SIG-M5 treated with dmso at 0.1 percent for 504 hours (cell line): Measurements from ENCODE around the gene ETS1.
A peak's percentile ranks its signal among the peaks of the same experiment; 100 is the strongest.

Experiments
- DNase-seq: peaks from one replicate; lab custom pipeline; 2025; ENCODE audit not compliant: unreplicated experiment; lab: John Stamatoyannopoulos, UW

ETS1 gene

GRCh38 chr11:128488471-128488870 lies 98.9 kb downstream of the ETS1 start:
- DNase-seq, result peak; percentile 86

- no peak for DNase-seq
Observed at GRCh38 chr11:128487978-128488377, 99.4 kb downstream of the ETS1 start.

GRCh38 chr11:128484172-128484571 lies 103.2 kb downstream of the ETS1 start:
- no peak for DNase-seq

GRCh38 chr11:128483211-128483788 lies 104.1 kb downstream of the ETS1 start:
- DNase-seq, result peak; percentile 88

DNA sequence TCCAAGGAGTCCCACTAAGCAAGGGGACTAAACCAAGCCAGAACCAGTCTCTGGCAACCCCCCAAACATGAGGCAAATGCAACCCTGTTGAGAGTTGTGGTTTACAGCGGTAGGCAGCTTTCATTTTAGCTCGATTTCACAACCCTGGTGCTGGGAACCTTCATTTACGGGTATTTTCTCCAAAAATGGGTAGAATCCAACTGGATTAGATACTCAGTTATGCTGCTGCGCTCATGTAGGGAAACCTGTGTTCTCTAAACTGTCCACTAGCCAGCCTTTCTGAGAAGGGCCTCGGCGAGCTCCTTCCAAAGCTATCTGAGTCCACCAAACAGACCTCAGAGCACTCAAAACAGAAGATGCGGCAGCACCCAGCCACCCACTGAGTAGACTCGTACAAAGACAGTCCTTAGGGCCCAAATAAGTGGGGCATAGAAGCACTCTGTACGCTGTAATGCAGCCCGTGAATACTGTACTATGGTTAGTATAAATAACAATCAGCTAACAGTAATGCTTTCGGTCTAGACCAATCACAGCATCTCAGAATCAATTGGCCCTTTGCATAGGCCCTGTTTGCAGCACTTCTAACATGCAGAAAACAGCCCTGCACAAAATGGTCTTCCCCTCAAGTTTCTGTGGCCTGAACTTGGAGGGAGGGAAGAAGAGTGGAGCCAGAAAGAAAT lies 104.7 kb downstream of the ETS1 start:
- DNase-seq, result peak; percentile 81

- DNase-seq, result no peak
Observed at GRCh38 chr11:128482092-128482491, 105.3 kb downstream of the ETS1 start.

- DNase-seq, result peak; percentile 29
Observed at GRCh38 chr11:128481135-128481534, 106.2 kb downstream of the ETS1 start.

DNA sequence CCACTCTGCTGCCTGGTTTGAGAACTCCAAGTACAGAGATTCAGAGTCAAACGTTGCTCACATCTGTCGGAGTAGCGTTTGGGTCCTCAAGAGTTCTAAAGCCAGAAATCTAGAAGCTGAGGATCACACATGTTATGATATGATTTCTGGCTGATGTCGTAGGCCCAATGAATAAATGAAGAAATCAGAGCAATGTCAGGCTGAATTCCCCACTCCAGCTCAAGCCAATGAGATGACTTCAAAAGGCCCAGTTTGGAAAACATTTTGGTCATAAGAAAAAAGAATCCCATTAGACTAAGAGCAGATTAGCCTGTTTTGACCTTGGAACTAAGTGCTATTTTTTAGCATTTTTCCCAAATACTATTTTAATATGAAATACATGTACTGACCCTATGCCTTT lies 106.7 kb downstream of the ETS1 start:
- DNase-seq, result no peak

DNA sequence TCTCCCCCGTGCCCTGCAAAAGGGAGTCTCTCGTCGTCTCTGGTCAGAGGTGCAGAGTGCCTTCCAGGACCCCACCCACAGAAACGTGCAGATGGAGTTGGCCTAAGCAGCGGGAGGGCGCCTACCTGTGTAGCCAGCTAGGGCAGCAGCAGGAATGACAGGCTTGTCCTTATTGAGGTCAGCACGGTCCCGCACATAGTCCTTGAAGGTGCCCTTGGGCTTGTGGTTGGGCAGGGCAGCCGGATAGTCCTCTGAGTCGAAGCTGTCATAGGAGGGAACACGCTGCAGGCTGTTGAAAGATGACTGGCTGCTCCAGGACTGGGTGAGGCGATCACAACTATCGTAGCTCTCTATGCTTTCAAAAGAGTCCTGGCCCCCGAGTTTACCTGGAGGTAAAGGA lies 107.3 kb downstream of the ETS1 start:
- DNase-seq, result no peak

- DNase-seq, result no peak
Observed at GRCh38 chr11:128479144-128479543, 108.2 kb downstream of the ETS1 start.

GRCh38 chr11:128478305-128478704 lies 109.1 kb downstream of the ETS1 start:
- no peak for DNase-seq

GRCh38 chr11:128477811-128478210 lies 109.5 kb downstream of the ETS1 start:
- no peak for DNase-seq

DNA sequence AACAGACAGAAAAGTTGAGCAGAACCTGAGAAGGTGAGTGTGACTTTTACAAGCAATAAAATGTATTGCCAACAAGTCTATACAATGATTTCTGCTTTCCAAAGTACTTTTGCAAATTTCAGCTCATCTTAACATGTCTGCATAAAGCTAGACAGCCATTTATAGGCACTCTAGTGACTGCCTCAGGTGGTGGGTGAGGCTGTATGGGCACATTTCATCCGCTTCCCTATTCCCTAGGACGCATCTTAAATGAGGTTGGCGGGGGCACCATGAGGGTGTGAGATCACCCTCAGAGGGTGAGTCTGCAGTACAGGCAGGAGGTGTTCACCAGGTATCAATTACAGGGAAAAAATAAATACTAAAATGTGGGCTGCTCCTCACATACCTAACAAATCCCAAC lies 110.1 kb downstream of the ETS1 start:
- no peak for DNase-seq

- no peak for DNase-seq
Observed at GRCh38 chr11:128476729-128477128, 110.6 kb downstream of the ETS1 start.

DNA sequence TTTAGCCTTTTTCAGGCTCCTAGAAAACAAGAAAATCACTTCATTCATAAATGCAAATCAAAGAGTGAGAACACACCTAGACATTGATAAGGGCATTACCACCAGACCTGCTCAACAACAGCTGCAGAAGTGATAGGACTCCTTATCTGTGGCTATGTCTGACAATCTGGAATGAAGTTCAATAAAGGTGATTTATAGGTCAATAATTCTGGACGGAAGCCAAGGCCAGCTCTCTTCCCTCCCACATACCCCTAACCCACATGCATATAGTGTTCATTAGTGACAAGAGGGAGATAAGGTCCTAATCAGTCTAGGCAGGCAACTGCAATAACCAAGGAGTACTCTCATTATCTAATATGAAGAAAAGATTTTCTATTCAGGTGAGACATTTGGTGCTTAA lies 111.3 kb downstream of the ETS1 start:
- no peak for DNase-seq

GRCh38 chr11:128474036-128474874 lies 113.1 kb downstream of the ETS1 start:
- no peak for DNase-seq

DNA sequence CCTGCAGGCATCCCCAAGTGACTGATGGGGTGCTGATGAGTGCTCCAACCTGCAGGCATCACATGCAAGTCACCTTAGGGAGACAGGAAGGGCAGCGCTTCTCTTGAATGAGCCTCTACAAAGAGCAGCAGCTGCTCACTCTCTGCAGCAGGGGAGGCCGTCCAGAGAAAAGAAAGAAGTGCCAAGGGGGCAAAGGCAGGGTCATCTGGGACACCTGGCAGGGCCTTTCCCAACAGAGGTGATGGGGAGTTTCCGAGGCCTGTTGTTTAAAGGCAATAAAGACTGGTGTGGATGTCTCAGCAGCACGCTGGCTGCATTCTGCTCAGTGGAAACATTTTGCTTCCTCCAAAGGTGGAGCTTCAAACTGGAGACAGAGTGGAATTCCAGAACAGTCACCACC lies 113.7 kb downstream of the ETS1 start:
- DNase-seq, result no peak

GRCh38 chr11:128472128-128473089 lies 114.9 kb downstream of the ETS1 start:
- DNase-seq, result no peak

DNA sequence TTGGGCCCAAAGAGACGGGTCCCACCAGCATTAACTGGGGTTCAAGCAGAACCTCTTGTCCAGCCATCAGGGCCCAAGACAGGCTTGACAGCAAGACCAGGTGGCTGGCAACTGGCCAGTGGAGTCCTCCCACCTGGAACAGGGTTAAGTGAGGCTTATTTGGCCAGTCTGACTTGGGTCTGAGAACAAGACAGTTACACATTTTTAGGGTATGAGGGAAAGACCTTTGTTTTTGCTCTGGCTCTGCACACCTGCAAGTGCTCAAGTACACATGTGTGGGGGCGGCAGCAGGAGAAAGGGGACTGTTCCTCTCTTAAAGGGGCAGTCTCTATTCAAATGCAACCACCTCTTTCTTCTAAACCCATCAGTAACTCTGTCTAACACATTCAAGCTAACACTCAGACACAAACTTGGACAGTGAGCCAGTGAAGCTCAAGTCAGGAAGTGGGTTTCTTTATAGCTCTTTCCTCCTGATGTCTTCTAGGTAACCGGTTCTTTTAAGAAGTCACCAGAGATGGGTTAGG lies 116.2 kb downstream of the ETS1 start:
- no peak for DNase-seq

- DNase-seq, result no peak
Observed at GRCh38 chr11:128470081-128470480, 117.3 kb downstream of the ETS1 start.

GRCh38 chr11:128469220-128469619 lies 118.1 kb downstream of the ETS1 start:
- no peak for DNase-seq
